Omental fat pad (tissue), 4 donors: ENCODE measurements around the gene TRIM52. TPM values are rescaled to one million over a fixed set of nuclear protein-coding genes. Genes with fewer than 3 reads are reported as not detected.
A peak's percentile ranks its signal among the peaks of the same experiment; 100 is the strongest.
"Not testable (repeated sequence)": the region's sequence is repeated elsewhere in the genome, so short reads cannot be mapped to it uniquely, and the experiment has no call there.

Source experiments
- ATAC-seq: fragments of 150-250 bp; one replicate; pipeline ENCODE4 v1.9.1; 2016; ENCODE audit warnings: mild to moderate bottlenecking, moderate library complexity; ENCODE audit not compliant: low FRiP score
- DNase-seq: peaks from one replicate; pipeline ENCODE4 v3.0.0-alpha.2; 2019; ENCODE audit warnings: low spot score
- total RNA-seq, 4 donors: library from RNA; depleted of rRNA; stranded (reverse); fragments of >200 nt; gene quantifications; one replicate each; pipeline ENCODE4 v1.1.0, GENCODE V29; 2016
- TF ChIP-seq, protein P1 (sequence below), 3 donors: fragments of 450-650 bp; IDR thresholded peaks; one replicate each; pipeline ENCODE4 v1.5.1; 2016 to 2017; ENCODE audit warnings: antibody characterized with exemption in 3 of 3, mild to moderate bottlenecking in 3 of 3, moderate library complexity in 2 of 3

TRIM52 gene
- total RNA-seq: 10 to 100 TPM in 3 of 4 donors, 1 to 10 TPM in 1; 9.8 to 19.7 (median 14.5) TPM

DNA sequence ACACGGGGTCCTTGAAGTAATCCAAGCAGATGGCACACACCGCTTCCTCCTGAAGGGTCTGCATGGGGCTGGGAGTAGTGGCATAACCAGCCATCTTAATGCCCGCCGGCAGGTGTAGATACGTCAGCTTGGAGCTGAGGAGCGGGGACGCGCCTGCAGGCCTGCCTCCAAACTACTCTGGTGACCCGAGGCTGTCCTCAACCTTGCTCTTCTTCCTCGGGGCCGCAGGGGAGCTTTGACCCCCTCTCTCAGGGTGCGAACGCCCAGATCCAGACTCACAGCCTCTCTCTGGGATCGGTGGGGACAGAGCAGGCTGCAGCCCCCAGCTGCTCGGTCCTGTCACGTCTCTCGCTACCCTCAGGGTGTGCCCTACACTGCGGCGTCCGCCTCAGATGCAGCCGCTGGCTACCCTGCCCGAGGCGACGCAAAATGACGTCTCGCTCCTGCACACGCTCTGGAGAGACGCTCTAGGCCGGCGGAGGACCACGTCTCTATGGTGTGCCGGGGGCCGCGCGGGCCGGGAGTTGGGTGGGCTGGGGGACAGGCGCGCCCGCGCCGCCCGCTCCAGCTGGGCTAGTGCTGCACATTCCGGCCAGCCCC, at the start of gene TRIM52:
TSS of gene TRIM52 (minus strand) at position 424 of the 600 bp plus-strand sequence. CDS start at position 94, 330 bp downstream.
- TF ChIP-seq, protein P1, sequence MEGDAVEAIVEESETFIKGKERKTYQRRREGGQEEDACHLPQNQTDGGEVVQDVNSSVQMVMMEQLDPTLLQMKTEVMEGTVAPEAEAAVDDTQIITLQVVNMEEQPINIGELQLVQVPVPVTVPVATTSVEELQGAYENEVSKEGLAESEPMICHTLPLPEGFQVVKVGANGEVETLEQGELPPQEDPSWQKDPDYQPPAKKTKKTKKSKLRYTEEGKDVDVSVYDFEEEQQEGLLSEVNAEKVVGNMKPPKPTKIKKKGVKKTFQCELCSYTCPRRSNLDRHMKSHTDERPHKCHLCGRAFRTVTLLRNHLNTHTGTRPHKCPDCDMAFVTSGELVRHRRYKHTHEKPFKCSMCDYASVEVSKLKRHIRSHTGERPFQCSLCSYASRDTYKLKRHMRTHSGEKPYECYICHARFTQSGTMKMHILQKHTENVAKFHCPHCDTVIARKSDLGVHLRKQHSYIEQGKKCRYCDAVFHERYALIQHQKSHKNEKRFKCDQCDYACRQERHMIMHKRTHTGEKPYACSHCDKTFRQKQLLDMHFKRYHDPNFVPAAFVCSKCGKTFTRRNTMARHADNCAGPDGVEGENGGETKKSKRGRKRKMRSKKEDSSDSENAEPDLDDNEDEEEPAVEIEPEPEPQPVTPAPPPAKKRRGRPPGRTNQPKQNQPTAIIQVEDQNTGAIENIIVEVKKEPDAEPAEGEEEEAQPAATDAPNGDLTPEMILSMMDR (IDR thresholded peaks at IDR 0.05): no peak
- ATAC-seq (peak; percentile 96), DNase-seq (peak; percentile 70)

DNA sequence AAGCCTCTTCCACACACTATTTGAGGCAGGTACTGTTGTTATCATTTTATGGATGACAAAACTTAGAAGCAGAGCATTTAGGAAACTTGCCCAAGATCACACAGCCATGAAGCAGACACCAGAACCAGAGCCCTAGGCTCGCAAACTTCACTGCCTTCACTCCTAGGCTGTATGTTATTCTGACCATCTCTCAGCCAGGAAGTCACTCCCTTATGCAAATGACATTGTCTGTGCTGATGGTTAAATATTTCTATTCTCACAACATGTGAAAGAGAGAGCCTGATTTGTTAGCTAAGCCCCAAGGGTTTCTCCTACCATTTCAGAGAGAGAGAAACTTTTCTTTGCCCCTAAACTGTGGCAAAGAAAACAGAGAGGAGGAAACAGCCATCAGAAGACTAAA, 26.4 kb upstream of the TRIM52 start:
- ATAC-seq, DNase-seq: not testable (repeated sequence)

DNA sequence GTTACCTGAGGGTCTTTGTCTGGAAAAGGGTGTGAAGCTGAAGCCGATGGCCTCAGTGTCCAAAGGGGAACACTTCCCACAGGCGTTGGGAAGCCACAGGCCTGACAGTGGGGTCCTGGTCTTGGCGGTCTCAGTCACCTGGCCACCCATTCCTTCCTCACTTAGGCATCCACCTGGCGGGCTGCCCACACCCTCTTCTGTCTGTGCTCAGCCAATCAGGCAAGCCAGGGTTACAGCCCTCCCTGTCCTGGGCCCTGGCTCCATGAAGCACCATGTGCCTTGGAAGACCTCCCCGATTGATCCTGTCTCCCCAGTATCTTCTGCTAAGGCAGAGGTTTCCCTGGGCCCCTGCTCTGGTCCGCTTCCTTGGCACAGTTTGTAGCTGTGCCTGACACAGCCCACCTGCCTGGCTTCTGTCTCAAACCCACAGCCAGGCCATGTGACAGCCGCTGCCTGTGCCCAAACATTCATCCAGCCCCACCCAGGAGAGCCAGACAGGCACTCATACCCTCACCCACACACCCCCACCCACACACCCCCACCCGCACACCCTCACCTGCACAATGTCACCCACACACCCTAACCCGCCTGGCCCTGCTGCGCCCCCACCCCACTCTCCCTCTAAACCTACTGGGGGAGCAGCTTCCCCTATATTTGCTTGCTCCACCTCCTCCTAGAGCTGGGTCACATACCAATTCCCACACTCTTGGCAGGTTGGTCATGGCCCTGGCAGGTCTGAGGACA, 25.2 kb upstream of the TRIM52 start:
- not testable (repeated sequence) for DNase-seq, ATAC-seq

DNA sequence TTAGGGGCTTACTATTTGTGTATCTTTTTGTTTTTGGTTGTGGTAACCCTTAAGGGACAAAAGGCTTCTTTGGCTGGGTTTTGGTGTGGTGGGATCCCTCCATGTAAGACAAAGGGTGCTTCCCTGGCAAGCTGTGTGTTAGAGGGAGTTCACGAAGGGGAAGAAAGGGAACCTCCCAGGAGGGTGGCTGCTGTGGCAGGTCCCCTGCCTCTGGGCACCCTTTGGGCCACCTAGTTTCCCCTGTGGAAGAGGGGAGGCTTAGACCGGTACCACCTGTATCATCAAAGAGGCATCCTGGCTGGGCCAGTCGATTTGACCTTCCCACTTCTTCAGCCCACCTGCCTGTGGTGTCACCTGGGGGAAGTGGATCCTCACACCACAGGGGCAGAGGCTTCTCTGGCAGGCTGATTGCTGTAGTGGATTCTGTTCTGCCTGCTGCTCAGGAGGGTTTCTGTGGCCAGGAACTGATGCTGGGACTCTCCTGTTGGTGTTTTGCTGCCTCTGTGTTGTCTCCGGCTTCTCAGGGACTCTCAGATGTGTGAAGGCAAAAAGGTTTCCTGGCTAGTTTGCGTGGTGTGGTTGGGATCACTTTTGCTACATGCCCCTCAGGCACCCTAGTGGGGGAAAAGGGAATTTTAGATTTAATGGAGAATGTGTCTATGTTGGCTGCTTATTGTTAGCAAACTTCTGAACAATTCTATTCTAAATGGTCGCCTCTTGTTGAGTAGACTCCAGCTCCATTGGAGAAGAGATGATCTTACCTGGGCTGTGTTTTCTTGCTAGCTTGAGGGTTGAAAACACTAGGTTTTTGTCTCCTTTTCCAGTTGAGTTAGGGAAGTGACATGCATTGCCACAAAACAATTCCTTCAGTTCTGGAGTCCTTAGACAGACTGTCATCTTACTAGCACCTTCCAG, 23.2 kb upstream of the TRIM52 start:
- DNase-seq, ATAC-seq: not testable (repeated sequence)

DNA sequence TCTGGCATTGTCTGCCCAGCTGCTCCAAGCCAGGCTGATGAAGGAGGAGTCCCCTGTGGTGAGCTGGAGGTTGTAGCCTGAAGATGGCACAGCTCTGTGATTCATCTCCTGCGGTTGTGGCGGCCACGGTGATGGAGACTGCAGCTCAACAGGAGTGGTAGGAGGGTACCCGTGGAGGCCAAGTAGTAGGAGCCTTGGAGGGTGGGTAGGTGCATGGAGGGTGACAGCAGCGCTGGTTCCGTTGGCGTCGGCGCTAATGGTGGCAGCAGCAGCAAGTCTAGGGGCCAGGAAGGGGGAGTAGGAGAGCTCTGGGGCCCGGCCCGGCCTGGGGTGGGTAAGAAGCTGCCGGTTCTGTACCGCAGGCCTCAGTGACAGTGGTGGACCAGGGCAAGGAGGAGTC, 22.4 kb upstream of the TRIM52 start:
- DNase-seq: no peak
- TF ChIP-seq, protein P1 (IDR thresholded peaks at IDR 0.05): no peak
- ATAC-seq: no peak

DNA sequence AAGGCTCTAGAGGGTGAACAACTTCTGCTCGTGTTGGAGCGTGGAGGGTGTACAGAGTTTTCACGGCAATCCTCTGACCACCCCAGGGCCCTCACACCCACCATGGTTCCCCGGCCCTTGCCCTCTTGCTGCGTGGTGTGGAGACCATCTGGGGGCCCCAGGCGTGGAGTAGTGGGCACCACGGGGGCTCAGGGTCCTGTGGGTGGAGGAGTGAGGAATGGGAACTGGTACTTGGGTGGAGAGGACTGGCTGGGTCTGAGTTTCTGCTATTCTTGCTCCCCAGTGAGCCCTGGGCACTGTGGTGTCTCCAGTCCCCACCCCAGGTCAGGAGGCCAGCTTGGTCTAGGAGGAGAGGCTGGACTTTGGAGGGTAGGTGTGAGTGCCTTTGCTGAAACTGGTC, 21.9 kb upstream of the TRIM52 start:
- DNase-seq: no peak
- ATAC-seq: no peak
- TF ChIP-seq, protein P1 (IDR thresholded peaks at IDR 0.05): no peak

DNA sequence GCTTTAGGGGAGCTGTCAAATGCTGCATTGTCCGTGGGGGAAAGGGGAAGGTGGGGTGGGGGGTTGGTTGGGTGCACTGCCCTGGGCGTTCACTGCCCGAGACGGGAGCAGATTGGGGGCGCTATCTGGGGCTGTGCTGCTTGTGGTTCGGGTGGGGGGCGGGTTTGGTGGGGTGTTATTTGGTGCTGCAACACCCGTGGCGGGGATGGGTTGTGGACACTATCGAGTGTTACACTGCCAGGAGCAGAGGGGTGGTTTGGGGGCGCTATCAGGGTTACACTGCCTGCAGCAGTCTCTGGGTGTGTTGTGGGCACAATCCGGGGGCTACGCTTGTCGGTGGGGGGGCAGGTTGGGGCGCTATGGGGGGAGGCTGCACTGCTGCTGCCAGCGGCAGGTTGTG, 21.5 kb upstream of the TRIM52 start:
- not testable (repeated sequence) for DNase-seq, ATAC-seq

DNA sequence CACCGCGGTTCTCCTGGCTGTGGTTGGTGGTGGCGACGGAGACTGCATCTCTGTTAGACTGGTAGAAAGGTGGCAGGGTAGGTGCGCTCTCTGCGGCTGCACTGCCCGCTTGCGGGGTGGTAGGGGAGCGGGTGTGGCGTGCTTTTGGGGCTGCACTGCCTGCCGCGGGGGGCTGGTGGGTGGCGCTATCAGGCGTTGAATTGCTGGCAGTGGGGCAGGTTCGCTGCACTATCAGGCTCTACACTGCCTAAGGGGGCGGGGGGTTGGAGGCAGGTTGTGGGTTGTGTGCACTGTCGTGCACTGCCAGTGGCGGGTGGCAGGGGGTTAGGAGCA, 21.0 kb upstream of the TRIM52 start:
- ATAC-seq (no peak), DNase-seq (no peak)

More for the DNA sequence above, 21.0 kb upstream of the TRIM52 start:
- TF ChIP-seq, protein P1 (IDR thresholded peaks at IDR 0.05): no peak
